HCT116 (cell line): ENCODE data around the gene R3HDM1.

Experiments
- EGR1 ChIP-seq: IDR thresholded peaks from 2 replicates; pipeline ENCODE4 v1.6.1; 2012; ENCODE audit warnings: low read depth
- POLR2A ChIP-seq: IDR thresholded peaks from 2 replicates; pipeline ENCODE4 v1.7.0; 2011; ENCODE audit warnings: borderline replicate concordance; ENCODE audit not compliant: insufficient read depth, insufficient read length; ENCODE audit errors: extremely low read depth
- POLR2AphosphoS5 ChIP-seq: IDR thresholded peaks from 2 replicates; pipeline ENCODE4 v1.6.1; 2011; ENCODE audit warnings: mild to moderate bottlenecking, low read depth, low read length, moderate library complexity
- ZNF274 ChIP-seq: fragments of 200-500 bp; sonication (Bioruptor generic); IDR thresholded peaks from 2 replicates; pipeline ENCODE4 v1.6.1; 2014; ENCODE audit warnings: mild to moderate bottlenecking, low read depth, low read length, inconsistent platforms
- TF ChIP-seq, protein P1 (sequence below), 3 experiments: fragments of 200-600 bp in 1 of 3; sonication (generic) in 1 of 3; IDR thresholded peaks in 2 of 3; conservative IDR thresholded peaks in 1 of 3; 2 replicates each; pipeline ENCODE4 v1.5.1; 2012 to 2017; ENCODE audit warnings: low read depth in 2 of 3, low read length in 2 of 3, antibody characterized with exemption in 1 of 3, borderline replicate concordance in 1 of 3, control low read depth in 1 of 3, mild to moderate bottlenecking in 1 of 3, mixed read lengths in 1 of 3, mixed run types in 1 of 3, moderate library complexity in 1 of 3; ENCODE audit not compliant: insufficient read depth in 1 of 3

DNA sequence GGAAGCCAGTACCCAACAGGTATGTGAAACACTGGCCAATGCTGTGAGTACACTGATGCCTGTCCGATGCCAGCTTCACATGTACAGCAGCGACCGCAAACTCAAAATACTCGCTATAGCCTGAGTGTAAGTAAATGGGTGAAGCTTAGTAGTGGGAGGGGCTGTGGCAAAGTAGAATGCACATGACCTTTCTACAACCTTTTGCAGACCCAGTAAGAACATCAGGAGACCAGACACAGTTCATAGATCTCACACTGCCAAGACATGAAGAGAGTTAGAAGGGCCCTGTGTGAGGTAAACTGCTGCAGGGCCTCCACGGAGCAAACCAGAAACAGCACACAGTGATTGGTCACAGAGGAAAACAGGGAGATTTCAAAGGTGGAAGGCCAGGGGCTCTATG, 201.3 kb downstream of the R3HDM1 start:
- TF ChIP-seq, protein P1, sequence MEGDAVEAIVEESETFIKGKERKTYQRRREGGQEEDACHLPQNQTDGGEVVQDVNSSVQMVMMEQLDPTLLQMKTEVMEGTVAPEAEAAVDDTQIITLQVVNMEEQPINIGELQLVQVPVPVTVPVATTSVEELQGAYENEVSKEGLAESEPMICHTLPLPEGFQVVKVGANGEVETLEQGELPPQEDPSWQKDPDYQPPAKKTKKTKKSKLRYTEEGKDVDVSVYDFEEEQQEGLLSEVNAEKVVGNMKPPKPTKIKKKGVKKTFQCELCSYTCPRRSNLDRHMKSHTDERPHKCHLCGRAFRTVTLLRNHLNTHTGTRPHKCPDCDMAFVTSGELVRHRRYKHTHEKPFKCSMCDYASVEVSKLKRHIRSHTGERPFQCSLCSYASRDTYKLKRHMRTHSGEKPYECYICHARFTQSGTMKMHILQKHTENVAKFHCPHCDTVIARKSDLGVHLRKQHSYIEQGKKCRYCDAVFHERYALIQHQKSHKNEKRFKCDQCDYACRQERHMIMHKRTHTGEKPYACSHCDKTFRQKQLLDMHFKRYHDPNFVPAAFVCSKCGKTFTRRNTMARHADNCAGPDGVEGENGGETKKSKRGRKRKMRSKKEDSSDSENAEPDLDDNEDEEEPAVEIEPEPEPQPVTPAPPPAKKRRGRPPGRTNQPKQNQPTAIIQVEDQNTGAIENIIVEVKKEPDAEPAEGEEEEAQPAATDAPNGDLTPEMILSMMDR (IDR thresholded peaks at IDR 0.05 in 2 of 3, conservative IDR thresholded peaks at IDR 0.05 in 1 of 3; ENCODE audit: borderline replicate concordance in 1 of 3, insufficient read depth in 1 of 3, low read depth in 2 of 3, low read length in 2 of 3) = no peak
- no peak for TF ChIP-seq POLR2A
- no peak for TF ChIP-seq POLR2AphosphoS5
- TF ChIP-seq ZNF274 = no peak
- TF ChIP-seq EGR1 = no peak
